ENCODE measurements around the gene OR9G1.

OR9G1 gene

GRCh38 chr11:56698795-56699194 lies at the start of gene OR9G1:
OR9G1 (plus strand) TSS chr11:56699095; CDS start chr11:56700388, 1,293 bp downstream.
- no peak within 1 kb of the TSS for H3K4me3 ChIP-seq (ENCODE audit: low read length)
- H3K36me3 ChIP-seq (ENCODE audit: control insufficient read depth, low read length): no peaks in the 10 kb centered on the region
- no peak within 1 kb of the TSS for H3K4me2 ChIP-seq (ENCODE audit: low read length)
- H3F3A ChIP-seq (ENCODE audit: control insufficient read depth, insufficient read depth): no peaks in the 10 kb centered on the region
- H3K27ac ChIP-seq (ENCODE audit: low read depth, low read length): no peak within 1 kb of the TSS
- H3K27me3 ChIP-seq (ENCODE audit: control insufficient read depth, low read length): no peaks in the 10 kb centered on the region
- H4K20me1 ChIP-seq (ENCODE audit: control insufficient read depth, insufficient read depth, low read depth, low read length): no peaks in the 10 kb centered on the region
- H3K4me1 ChIP-seq (ENCODE audit: control insufficient read depth, low read length): no peaks in the 10 kb centered on the region
- no peak for TF ChIP-seq EZH2phosphoT487 (IDR thresholded peaks at IDR 0.05; ENCODE audit: borderline replicate concordance, low read length)
- TF ChIP-seq CTCF (IDR thresholded peaks at IDR 0.05; ENCODE audit: low read depth, low read length, poor library complexity, severe bottlenecking): no peak
- no peaks in the 10 kb centered on the region for H3K9me2 ChIP-seq (replicated peaks; ENCODE audit: control insufficient read depth, low read length)
- no peaks in the 10 kb centered on the region for H3K9me3 ChIP-seq (ENCODE audit: control insufficient read depth, insufficient read depth, low read length)
- no peaks in the 10 kb centered on the region for H3K79me2 ChIP-seq (ENCODE audit: control insufficient read depth, low read length)

GRCh38 chr11:56659755-56660154 lies 39.1 kb upstream of the OR9G1 start:
- no peak overlapping the region for H3K4me2 ChIP-seq (ENCODE audit: low read length)
- no peak overlapping the region for H3K27ac ChIP-seq (ENCODE audit: low read depth, low read length)

GRCh38 chr11:56663386-56663785 lies 35.5 kb upstream of the OR9G1 start, which contains the start of gene OR5AR1:
OR5AR1 (plus strand) TSS chr11:56663686; CDS start chr11:56663686, 0 bp downstream.
- Histone ChIP-seq H4K20me1 (ENCODE audit: control insufficient read depth, insufficient read depth, low read depth, low read length) (no peaks in the 10 kb centered on the region), H3F3A (ENCODE audit: control insufficient read depth, insufficient read depth) (no peaks in the 10 kb centered on the region), H3K9me3 (ENCODE audit: control insufficient read depth, insufficient read depth, low read length) (no peaks in the 10 kb centered on the region), H3K4me1 (ENCODE audit: control insufficient read depth, low read length) (no peaks in the 10 kb centered on the region), H3K9me2 (replicated peaks; ENCODE audit: control insufficient read depth, low read length) (no peaks in the 10 kb centered on the region), H3K27ac (ENCODE audit: low read depth, low read length) (no peak within 1 kb of the TSS), H3K4me2 (ENCODE audit: low read length) (no peak within 1 kb of the TSS), H3K36me3 (ENCODE audit: control insufficient read depth, low read length) (no peaks in the 10 kb centered on the region), H3K4me3 (ENCODE audit: low read length) (no peak within 1 kb of the TSS), H3K27me3 (ENCODE audit: control insufficient read depth, low read length) (no peaks in the 10 kb centered on the region), H3K79me2 (ENCODE audit: control insufficient read depth, low read length) (no peaks in the 10 kb centered on the region)
- no peak for TF ChIP-seq EZH2phosphoT487 (IDR thresholded peaks at IDR 0.05; ENCODE audit: borderline replicate concordance, low read length)
- no peak for TF ChIP-seq CTCF (IDR thresholded peaks at IDR 0.05; ENCODE audit: low read depth, low read length, poor library complexity, severe bottlenecking)

More at GRCh38 chr11:56659755-56660154, 39.1 kb upstream of the OR9G1 start:
- no peaks in the 10 kb centered on the region for H3K4me1 ChIP-seq (ENCODE audit: control insufficient read depth, low read length)
- H3K9me3 ChIP-seq (ENCODE audit: control insufficient read depth, insufficient read depth, low read length): no peaks in the 10 kb centered on the region
- TF ChIP-seq EZH2phosphoT487 (IDR thresholded peaks at IDR 0.05; ENCODE audit: borderline replicate concordance, low read length): no peak
- TF ChIP-seq CTCF (IDR thresholded peaks at IDR 0.05; ENCODE audit: low read depth, low read length, poor library complexity, severe bottlenecking): no peak
- no peaks in the 10 kb centered on the region for H3K79me2 ChIP-seq (ENCODE audit: control insufficient read depth, low read length)
- H3K4me3 ChIP-seq (ENCODE audit: low read length): no peak overlapping the region
- no peaks in the 10 kb centered on the region for H3K36me3 ChIP-seq (ENCODE audit: control insufficient read depth, low read length)
- H3F3A ChIP-seq (ENCODE audit: control insufficient read depth, insufficient read depth): no peaks in the 10 kb centered on the region
- no peaks in the 10 kb centered on the region for H3K9me2 ChIP-seq (replicated peaks; ENCODE audit: control insufficient read depth, low read length)
- H3K27me3 ChIP-seq (ENCODE audit: control insufficient read depth, low read length): no peaks in the 10 kb centered on the region
- no peaks in the 10 kb centered on the region for H4K20me1 ChIP-seq (ENCODE audit: control insufficient read depth, insufficient read depth, low read depth, low read length)
